Measurements from ENCODE around the gene FGF14.

Gene FGF14

GRCh38 chr13:102277286-102277685 is 124.6 kb downstream of the FGF14 start:
- DNase-seq, result no peak
- in situ Hi-C loops (cut with HindIII; ENCODE audit: low pct_ligation_motif_present, low pct_unique_long_range_greater_than_20kb, low sequenced_read_pairs), result no loop called here

GRCh38 chr13:102276404-102276803 is 125.4 kb downstream of the FGF14 start:
- in situ Hi-C loops (cut with HindIII; ENCODE audit: low pct_ligation_motif_present, low pct_unique_long_range_greater_than_20kb, low sequenced_read_pairs), result no loop called here
- DNase-seq, result no peak

- no peak for DNase-seq
- in situ Hi-C loops (cut with HindIII; ENCODE audit: low pct_ligation_motif_present, low pct_unique_long_range_greater_than_20kb, low sequenced_read_pairs), result no loop called here
Measured at GRCh38 chr13:102275969-102276368, 125.9 kb downstream of the FGF14 start.

GRCh38 chr13:102273111-102273510 is 128.7 kb downstream of the FGF14 start:
- in situ Hi-C loops (cut with HindIII; ENCODE audit: low pct_ligation_motif_present, low pct_unique_long_range_greater_than_20kb, low sequenced_read_pairs), result no loop called here
- no peak for DNase-seq

GRCh38 chr13:102267191-102267590 is 134.7 kb downstream of the FGF14 start:
- in situ Hi-C loops (cut with HindIII; ENCODE audit: low pct_ligation_motif_present, low pct_unique_long_range_greater_than_20kb, low sequenced_read_pairs), result no loop called here
- DNase-seq, result no peak

- DNase-seq, result no peak
- in situ Hi-C loops (cut with HindIII; ENCODE audit: low pct_ligation_motif_present, low pct_unique_long_range_greater_than_20kb, low sequenced_read_pairs), result no loop called here
Measured at GRCh38 chr13:102261809-102262208, 140.0 kb downstream of the FGF14 start.

GRCh38 chr13:102261316-102261715 is 140.5 kb downstream of the FGF14 start:
- in situ Hi-C loops (cut with HindIII; ENCODE audit: low pct_ligation_motif_present, low pct_unique_long_range_greater_than_20kb, low sequenced_read_pairs), result no loop called here
- no peak for DNase-seq

GRCh38 chr13:102260256-102260655 is 141.6 kb downstream of the FGF14 start:
- no peak for DNase-seq
- in situ Hi-C loops (cut with HindIII; ENCODE audit: low pct_ligation_motif_present, low pct_unique_long_range_greater_than_20kb, low sequenced_read_pairs), result no loop called here

GRCh38 chr13:102255409-102255808 is 146.4 kb downstream of the FGF14 start:
- in situ Hi-C loops (cut with HindIII; ENCODE audit: low pct_ligation_motif_present, low pct_unique_long_range_greater_than_20kb, low sequenced_read_pairs), result no loop called here
- no peak for DNase-seq

GRCh38 chr13:102251817-102252216 is 150.0 kb downstream of the FGF14 start:
- in situ Hi-C loops (cut with HindIII; ENCODE audit: low pct_ligation_motif_present, low pct_unique_long_range_greater_than_20kb, low sequenced_read_pairs), result no loop called here
- DNase-seq, result no peak

GRCh38 chr13:102250448-102250847 is 151.4 kb downstream of the FGF14 start:
- in situ Hi-C loops (cut with HindIII; ENCODE audit: low pct_ligation_motif_present, low pct_unique_long_range_greater_than_20kb, low sequenced_read_pairs), result no loop called here
- DNase-seq, result no peak

GRCh38 chr13:102244607-102245227 is 157.1 kb downstream of the FGF14 start:
- in situ Hi-C loops (cut with HindIII; ENCODE audit: low pct_ligation_motif_present, low pct_unique_long_range_greater_than_20kb, low sequenced_read_pairs), result no loop called here
- no peak for DNase-seq

- no peak for DNase-seq
- in situ Hi-C loops (cut with HindIII; ENCODE audit: low pct_ligation_motif_present, low pct_unique_long_range_greater_than_20kb, low sequenced_read_pairs), result no loop called here
Measured at GRCh38 chr13:102240110-102240509, 161.7 kb downstream of the FGF14 start.

- in situ Hi-C loops (cut with HindIII; ENCODE audit: low pct_ligation_motif_present, low pct_unique_long_range_greater_than_20kb, low sequenced_read_pairs), result no loop called here
- DNase-seq, result no peak
Measured at GRCh38 chr13:102237230-102237629, 164.6 kb downstream of the FGF14 start.

GRCh38 chr13:102236830-102237229 is 165.0 kb downstream of the FGF14 start:
- in situ Hi-C loops (cut with HindIII; ENCODE audit: low pct_ligation_motif_present, low pct_unique_long_range_greater_than_20kb, low sequenced_read_pairs), result no loop called here
- DNase-seq, result no peak

GRCh38 chr13:102236341-102236740 is 165.5 kb downstream of the FGF14 start:
- no peak for DNase-seq
- in situ Hi-C loops (cut with HindIII; ENCODE audit: low pct_ligation_motif_present, low pct_unique_long_range_greater_than_20kb, low sequenced_read_pairs), result no loop called here

GRCh38 chr13:102235689-102236088 is 166.2 kb downstream of the FGF14 start:
- no peak for DNase-seq
- in situ Hi-C loops (cut with HindIII; ENCODE audit: low pct_ligation_motif_present, low pct_unique_long_range_greater_than_20kb, low sequenced_read_pairs), result no loop called here

- in situ Hi-C loops (cut with HindIII; ENCODE audit: low pct_ligation_motif_present, low pct_unique_long_range_greater_than_20kb, low sequenced_read_pairs), result no loop called here
- no peak for DNase-seq
Measured at GRCh38 chr13:102234618-102235017, 167.2 kb downstream of the FGF14 start.

GRCh38 chr13:102233566-102234208 is 168.2 kb downstream of the FGF14 start:
- in situ Hi-C loops (cut with HindIII; ENCODE audit: low pct_ligation_motif_present, low pct_unique_long_range_greater_than_20kb, low sequenced_read_pairs), result no loop called here
- DNase-seq, result no peak

GRCh38 chr13:102231479-102231878 is 170.4 kb downstream of the FGF14 start:
- no peak for DNase-seq
- in situ Hi-C loops (cut with HindIII; ENCODE audit: low pct_ligation_motif_present, low pct_unique_long_range_greater_than_20kb, low sequenced_read_pairs), result no loop called here

Measured in ACHN (cell line).